ENCODE results near the gene NFIB. TPM values are rescaled to one million over a fixed set of nuclear protein-coding genes. Genes with fewer than 3 reads are reported as not detected.

Gene NFIB
- total and polyA plus RNA-seq, 2 of the 4 experiments (the other 2 are of a cell fraction) = 1.4 to 2.0 TPM

GRCh38 chr9:14186096-14186495, 127.8 kb downstream of the NFIB start:
- no CpG with 5 or more reads among the region's 1 CpG for WGBS, 2 experiments (ENCODE audit: extremely low coverage in 2 of 2, insufficient read length in 1 of 2)
- no peak overlapping the region for H2AFZ ChIP-seq (replicated peaks; ENCODE audit: low read length, poor library complexity)
- no peak overlapping the region for H4K8ac ChIP-seq (ENCODE audit: low read depth in 2 of 2, low read length in 2 of 2)
- no peaks in the 10 kb centered on the region for H3K9me3 ChIP-seq (ENCODE audit: control insufficient read depth, insufficient read depth, low read length)
- H3K4me1 ChIP-seq (ENCODE audit: control insufficient read depth, insufficient read depth, low read length) = no peaks in the 10 kb centered on the region
- H3K23ac ChIP-seq (ENCODE audit: low read depth, low read length) = no peak overlapping the region
- in situ Hi-C loops (cut with MboI; ENCODE audit: low sequenced_read_pairs) (no loop called here), intact Hi-C loops (cut with micrococcal nuclease) (no loop called here), dilution Hi-C loops (cut with HindIII; ENCODE audit: low sequenced_read_pairs, unreplicated experiment) (no loop called here)
- no peak for TF ChIP-seq NFE2L2 (IDR thresholded peaks at IDR 0.05; ENCODE audit: low read depth, low read length)
- no peak for TF ChIP-seq ELK1 (IDR thresholded peaks at IDR 0.05; ENCODE audit: borderline replicate concordance, low read depth, low read length)
- DNase-seq (no peak), ATAC-seq (ENCODE audit: low read depth) (no peak)
- H2BK120ac ChIP-seq (ENCODE audit: low read depth, low read length) = no peak overlapping the region
- H4K5ac ChIP-seq (ENCODE audit: low read depth, low read length) = no peak overlapping the region
- no peak overlapping the region for H3K27ac ChIP-seq (ENCODE audit: insufficient read depth, low read length)
- H4K20me1 ChIP-seq (ENCODE audit: insufficient read depth, low read length) = no peaks in the 10 kb centered on the region
- no peaks in the 10 kb centered on the region for H3K79me1 ChIP-seq (ENCODE audit: low read depth in 1 of 2, low read length in 2 of 2)
- no peak overlapping the region for H3K4me2 ChIP-seq (ENCODE audit: low read depth, low read length)
- H2BK5ac ChIP-seq (ENCODE audit: low read depth, low read length, poor library complexity, severe bottlenecking) = no peak overlapping the region
- no peak overlapping the region for H4K91ac ChIP-seq (ENCODE audit: insufficient read depth, low read depth, low read length)
- CTCF ChIA-PET = interaction anchor here (0.6 kb wide), 1 partner anchor 58 kb away, joined by 4 read pairs; no protein-coding TSS in a partner anchor
- H2BK15ac ChIP-seq (ENCODE audit: low read depth, low read length) = no peak overlapping the region
- H3K56ac ChIP-seq (ENCODE audit: extremely low read depth, insufficient read depth, low read length) = no peak overlapping the region
- H3K4me3 ChIP-seq (ENCODE audit: insufficient read depth, low read depth, low read length) = no peak overlapping the region
- H3K36me3 ChIP-seq (ENCODE audit: control insufficient read depth, insufficient read depth, low read length) = no peaks in the 10 kb centered on the region
- no peak overlapping the region for H2AK5ac ChIP-seq (ENCODE audit: low read depth, low read length)
- no peak overlapping the region for H3K14ac ChIP-seq (replicated peaks; ENCODE audit: low read depth, low read length)
- H3K9me1 ChIP-seq (ENCODE audit: insufficient read depth, low read length) = no peaks in the 10 kb centered on the region
- no peaks in the 10 kb centered on the region for H3K27me3 ChIP-seq (ENCODE audit: control insufficient read depth, insufficient read depth, low read length)
- POLR2A ChIA-PET (ENCODE audit: unreplicated experiment) = interaction anchor here (0.6 kb wide), 1 partner anchor 44 kb away, joined by 3 read pairs; no protein-coding TSS in a partner anchor
- no peak overlapping the region for H3K18ac ChIP-seq (ENCODE audit: low read depth, low read length)
- no peak overlapping the region for H3K4ac ChIP-seq (ENCODE audit: low read depth, low read length)
- H2AK9ac ChIP-seq (replicated peaks; ENCODE audit: low read depth, low read length, poor library complexity) = no peak overlapping the region
- H3K9ac ChIP-seq (ENCODE audit: low read depth, low read length) = no peak overlapping the region
- BruUV-seq (replicated peaks) = no TSS peak
- H2BK20ac ChIP-seq (ENCODE audit: low read depth, low read length) = no peak overlapping the region
